T-helper 2 cell treated with Interferon-gamma antibody and Interleukin-4, amounts not matched to agents 5 μg/mL and 100 μg/mL, for 36 hours (primary cell): Measurements from ENCODE around the gene ABLIM1.

Experiments
- DNase-seq: peaks from one replicate; pipeline ENCODE4 v3.0.0; 2021; ENCODE audit warnings: low spot score
- H3K27ac Mint-ChIP-seq: one replicate; pipeline ENCODE4 v1.8.0; 2021; ENCODE audit warnings: mild to moderate bottlenecking, mixed read lengths
- H3K27me3 Mint-ChIP-seq: one replicate; pipeline ENCODE4 v1.8.0; 2021; ENCODE audit warnings: low read depth, mixed read lengths
- H3K36me3 Mint-ChIP-seq: one replicate; pipeline ENCODE4 v1.8.0; 2021; ENCODE audit warnings: low read depth, mixed read lengths
- H3K4me1 Mint-ChIP-seq: one replicate; pipeline ENCODE4 v1.8.0; 2021; ENCODE audit warnings: low read depth, mixed read lengths
- H3K4me3 Mint-ChIP-seq: one replicate; pipeline ENCODE4 v1.8.0; 2022; ENCODE audit warnings: mild to moderate bottlenecking, moderate library complexity, mixed read lengths
- H3K9me3 Mint-ChIP-seq: one replicate; pipeline ENCODE4 v1.8.0; 2021; ENCODE audit warnings: mixed read lengths

Gene ABLIM1

GRCh38 chr10:114501650-114502049 lies 156.4 kb downstream of the ABLIM1 start:
- DNase-seq, result no peak
- no peak overlapping the region for H3K27ac Mint-ChIP-seq
- H3K9me3 Mint-ChIP-seq, result no peaks in the 10 kb centered on the region
- H3K36me3 Mint-ChIP-seq, result peaks cover 40% of the 10 kb centered on the region
- no peak overlapping the region for H3K4me3 Mint-ChIP-seq
- peaks cover 69% of the 10 kb centered on the region for H3K4me1 Mint-ChIP-seq
- no peaks in the 10 kb centered on the region for H3K27me3 Mint-ChIP-seq

- H3K9me3 Mint-ChIP-seq, result no peaks in the 10 kb centered on the region
- H3K4me3 Mint-ChIP-seq, result peak overlapping the region; percentile 64
- no peak for DNase-seq
- peaks cover 68% of the 10 kb centered on the region for H3K4me1 Mint-ChIP-seq
- peaks cover 40% of the 10 kb centered on the region for H3K36me3 Mint-ChIP-seq
- H3K27ac Mint-ChIP-seq, result peak overlapping the region; percentile 95
- H3K27me3 Mint-ChIP-seq, result no peaks in the 10 kb centered on the region
These were observed 157.4 kb downstream of the ABLIM1 start for GRCh38 chr10:114500643-114501042.

- Mint-ChIP-seq H3K27me3 (no peaks in the 10 kb centered on the region), H3K4me1 (peaks cover 66% of the 10 kb centered on the region), H3K9me3 (peaks cover 4% of the 10 kb centered on the region), H3K27ac (peak overlapping the region; percentile 95), H3K36me3 (peaks cover 43% of the 10 kb centered on the region), H3K4me3 (peak overlapping the region; percentile 64)
- DNase-seq, result peak; percentile 80
These were observed 158.4 kb downstream of the ABLIM1 start for GRCh38 chr10:114499630-114500190.

GRCh38 chr10:114499116-114499515 lies 159.0 kb downstream of the ABLIM1 start:
- Mint-ChIP-seq H3K4me3 (peak overlapping the region; percentile 64), H3K4me1 (peaks cover 67% of the 10 kb centered on the region), H3K27ac (peak overlapping the region; percentile 95), H3K27me3 (no peaks in the 10 kb centered on the region), H3K36me3 (peaks cover 41% of the 10 kb centered on the region), H3K9me3 (peaks cover 4% of the 10 kb centered on the region)
- no peak for DNase-seq

- Mint-ChIP-seq H3K4me3 (peak overlapping the region; percentile 64), H3K4me1 (peaks cover 65% of the 10 kb centered on the region), H3K9me3 (peaks cover 4% of the 10 kb centered on the region), H3K27ac (peak overlapping the region; percentile 95), H3K36me3 (peaks cover 35% of the 10 kb centered on the region), H3K27me3 (no peaks in the 10 kb centered on the region)
- no peak for DNase-seq
These were observed 159.5 kb downstream of the ABLIM1 start for GRCh38 chr10:114498413-114499111.

GRCh38 chr10:114495303-114495702 lies 162.8 kb downstream of the ABLIM1 start:
- Mint-ChIP-seq H3K9me3 (peaks cover 4% of the 10 kb centered on the region), H3K27ac (no peak overlapping the region), H3K4me3 (no peak overlapping the region), H3K36me3 (peaks cover 41% of the 10 kb centered on the region), H3K4me1 (peaks cover 70% of the 10 kb centered on the region), H3K27me3 (no peaks in the 10 kb centered on the region)
- no peak for DNase-seq

- H3K9me3 Mint-ChIP-seq, result peaks cover 4% of the 10 kb centered on the region
- no peaks in the 10 kb centered on the region for H3K27me3 Mint-ChIP-seq
- peaks cover 49% of the 10 kb centered on the region for H3K36me3 Mint-ChIP-seq
- DNase-seq, result peak; percentile 50
- peak overlapping the region; percentile 2 for H3K27ac Mint-ChIP-seq
- H3K4me1 Mint-ChIP-seq, result peaks cover 50% of the 10 kb centered on the region
- H3K4me3 Mint-ChIP-seq, result peak overlapping the region; percentile 67
These were observed 165.6 kb downstream of the ABLIM1 start for GRCh38 chr10:114492351-114493037.

- peak overlapping the region; percentile 55 for H3K27ac Mint-ChIP-seq
- H3K4me1 Mint-ChIP-seq, result peaks cover 51% of the 10 kb centered on the region
These were observed 166.1 kb downstream of the ABLIM1 start for GRCh38 chr10:114491933-114492332.

GRCh38 chr10:114491419-114491818 lies 166.7 kb downstream of the ABLIM1 start:
- Mint-ChIP-seq H3K9me3 (peaks cover 4% of the 10 kb centered on the region), H3K36me3 (peaks cover 60% of the 10 kb centered on the region), H3K27ac (peak overlapping the region; percentile 55), H3K27me3 (no peaks in the 10 kb centered on the region), H3K4me3 (peak overlapping the region; percentile 67), H3K4me1 (peaks cover 52% of the 10 kb centered on the region)
- no peak for DNase-seq

More at GRCh38 chr10:114491933-114492332, 166.1 kb downstream of the ABLIM1 start:
- Mint-ChIP-seq H3K36me3 (peaks cover 55% of the 10 kb centered on the region), H3K9me3 (peaks cover 4% of the 10 kb centered on the region), H3K27me3 (no peaks in the 10 kb centered on the region), H3K4me3 (peak overlapping the region; percentile 67)
- DNase-seq, result no peak

GRCh38 chr10:114489521-114490310 lies 168.4 kb downstream of the ABLIM1 start:
- Mint-ChIP-seq H3K36me3 (peaks cover 62% of the 10 kb centered on the region), H3K27ac (no peak overlapping the region), H3K9me3 (no peaks in the 10 kb centered on the region), H3K4me3 (no peak overlapping the region), H3K4me1 (peaks cover 41% of the 10 kb centered on the region), H3K27me3 (no peaks in the 10 kb centered on the region)
- no peak for DNase-seq

GRCh38 chr10:114487815-114488536 lies 170.1 kb downstream of the ABLIM1 start:
- Mint-ChIP-seq H3K27me3 (no peaks in the 10 kb centered on the region), H3K9me3 (no peaks in the 10 kb centered on the region), H3K4me1 (peaks cover 30% of the 10 kb centered on the region), H3K36me3 (peaks cover 70% of the 10 kb centered on the region), H3K4me3 (no peak overlapping the region), H3K27ac (no peak overlapping the region)
- DNase-seq, result no peak

GRCh38 chr10:114486938-114487814 lies 170.9 kb downstream of the ABLIM1 start:
- H3K9me3 Mint-ChIP-seq, result no peaks in the 10 kb centered on the region
- H3K4me3 Mint-ChIP-seq, result no peak overlapping the region
- peaks cover 23% of the 10 kb centered on the region for H3K4me1 Mint-ChIP-seq
- no peak for DNase-seq
- no peaks in the 10 kb centered on the region for H3K27me3 Mint-ChIP-seq
- H3K36me3 Mint-ChIP-seq, result peaks cover 68% of the 10 kb centered on the region
- no peak overlapping the region for H3K27ac Mint-ChIP-seq
